ENCODE data around the gene GRIN2A.

The GRIN2A gene

GRCh38 chr16:9818702-9819101, 363.5 kb downstream of the GRIN2A start:
- Mint-ChIP-seq H3K4me3 (no peak overlapping the region), H3K27me3 (ENCODE audit: low read depth) (no peaks in the 10 kb centered on the region), H3K9me3 (peaks cover 10% of the 10 kb centered on the region), H3K27ac (no peak overlapping the region), H3K4me1 (ENCODE audit: low read depth) (no peaks in the 10 kb centered on the region), H3K36me3 (ENCODE audit: low read depth) (no peaks in the 10 kb centered on the region)

GRCh38 chr16:9817586-9817985, 364.6 kb downstream of the GRIN2A start:
- Mint-ChIP-seq H3K36me3 (ENCODE audit: low read depth) (no peaks in the 10 kb centered on the region), H3K27me3 (ENCODE audit: low read depth) (no peaks in the 10 kb centered on the region), H3K27ac (no peak overlapping the region), H3K9me3 (peaks cover 8% of the 10 kb centered on the region), H3K4me1 (ENCODE audit: low read depth) (no peaks in the 10 kb centered on the region), H3K4me3 (no peak overlapping the region)

- no peak overlapping the region for H3K4me3 Mint-ChIP-seq
- H3K9me3 Mint-ChIP-seq: peaks cover 6% of the 10 kb centered on the region
- no peaks in the 10 kb centered on the region for H3K4me1 Mint-ChIP-seq (ENCODE audit: low read depth)
- no peak overlapping the region for H3K27ac Mint-ChIP-seq
- no peaks in the 10 kb centered on the region for H3K36me3 Mint-ChIP-seq (ENCODE audit: low read depth)
- H3K27me3 Mint-ChIP-seq (ENCODE audit: low read depth): no peaks in the 10 kb centered on the region
Observed at GRCh38 chr16:9816644-9817043, 365.6 kb downstream of the GRIN2A start.

- Mint-ChIP-seq H3K4me3 (no peak overlapping the region), H3K4me1 (ENCODE audit: low read depth) (no peaks in the 10 kb centered on the region), H3K27me3 (ENCODE audit: low read depth) (no peaks in the 10 kb centered on the region), H3K9me3 (peaks cover 6% of the 10 kb centered on the region), H3K36me3 (ENCODE audit: low read depth) (no peaks in the 10 kb centered on the region), H3K27ac (no peak overlapping the region)
Observed at GRCh38 chr16:9813665-9814064, 368.6 kb downstream of the GRIN2A start.

GRCh38 chr16:9808210-9808609, 374.0 kb downstream of the GRIN2A start:
- no peaks in the 10 kb centered on the region for H3K36me3 Mint-ChIP-seq (ENCODE audit: low read depth)
- H3K4me1 Mint-ChIP-seq (ENCODE audit: low read depth): no peaks in the 10 kb centered on the region
- H3K27ac Mint-ChIP-seq: no peak overlapping the region
- H3K4me3 Mint-ChIP-seq: no peak overlapping the region
- H3K9me3 Mint-ChIP-seq: peaks cover 18% of the 10 kb centered on the region
- no peaks in the 10 kb centered on the region for H3K27me3 Mint-ChIP-seq (ENCODE audit: low read depth)

- no peak overlapping the region for H3K27ac Mint-ChIP-seq
- H3K4me1 Mint-ChIP-seq (ENCODE audit: low read depth): no peaks in the 10 kb centered on the region
- no peaks in the 10 kb centered on the region for H3K36me3 Mint-ChIP-seq (ENCODE audit: low read depth)
- H3K27me3 Mint-ChIP-seq (ENCODE audit: low read depth): no peaks in the 10 kb centered on the region
- H3K4me3 Mint-ChIP-seq: no peak overlapping the region
- peaks cover 18% of the 10 kb centered on the region for H3K9me3 Mint-ChIP-seq
Observed at GRCh38 chr16:9807302-9807701, 374.9 kb downstream of the GRIN2A start.

GRCh38 chr16:9805109-9805508, 377.1 kb downstream of the GRIN2A start:
- Mint-ChIP-seq H3K4me1 (ENCODE audit: low read depth) (no peaks in the 10 kb centered on the region), H3K9me3 (peaks cover 29% of the 10 kb centered on the region), H3K36me3 (ENCODE audit: low read depth) (no peaks in the 10 kb centered on the region), H3K4me3 (no peak overlapping the region), H3K27me3 (ENCODE audit: low read depth) (no peaks in the 10 kb centered on the region), H3K27ac (no peak overlapping the region)

GRCh38 chr16:9802160-9802559, 380.1 kb downstream of the GRIN2A start:
- Mint-ChIP-seq H3K27me3 (ENCODE audit: low read depth) (no peaks in the 10 kb centered on the region), H3K4me3 (no peak overlapping the region), H3K4me1 (ENCODE audit: low read depth) (no peaks in the 10 kb centered on the region), H3K36me3 (ENCODE audit: low read depth) (no peaks in the 10 kb centered on the region), H3K9me3 (peaks cover 23% of the 10 kb centered on the region), H3K27ac (no peak overlapping the region)

- Mint-ChIP-seq H3K9me3 (peaks cover 23% of the 10 kb centered on the region), H3K27ac (no peak overlapping the region), H3K27me3 (ENCODE audit: low read depth) (no peaks in the 10 kb centered on the region), H3K4me3 (no peak overlapping the region), H3K4me1 (ENCODE audit: low read depth) (no peaks in the 10 kb centered on the region), H3K36me3 (ENCODE audit: low read depth) (no peaks in the 10 kb centered on the region)
Observed at GRCh38 chr16:9801651-9802050, 380.6 kb downstream of the GRIN2A start.

- H3K9me3 Mint-ChIP-seq: peaks cover 18% of the 10 kb centered on the region
- H3K27ac Mint-ChIP-seq: no peak overlapping the region
- H3K4me1 Mint-ChIP-seq (ENCODE audit: low read depth): no peaks in the 10 kb centered on the region
- H3K4me3 Mint-ChIP-seq: no peak overlapping the region
- H3K36me3 Mint-ChIP-seq (ENCODE audit: low read depth): no peaks in the 10 kb centered on the region
- no peaks in the 10 kb centered on the region for H3K27me3 Mint-ChIP-seq (ENCODE audit: low read depth)
Observed at GRCh38 chr16:9800186-9800738, 382.0 kb downstream of the GRIN2A start.

GRCh38 chr16:9798952-9799580, 383.2 kb downstream of the GRIN2A start:
- Mint-ChIP-seq H3K4me3 (no peak overlapping the region), H3K36me3 (ENCODE audit: low read depth) (no peaks in the 10 kb centered on the region), H3K27ac (no peak overlapping the region), H3K27me3 (ENCODE audit: low read depth) (no peaks in the 10 kb centered on the region), H3K4me1 (ENCODE audit: low read depth) (no peaks in the 10 kb centered on the region), H3K9me3 (peaks cover 11% of the 10 kb centered on the region)

GRCh38 chr16:9798474-9798873, 383.8 kb downstream of the GRIN2A start:
- peaks cover 11% of the 10 kb centered on the region for H3K9me3 Mint-ChIP-seq
- H3K27ac Mint-ChIP-seq: no peak overlapping the region
- no peaks in the 10 kb centered on the region for H3K36me3 Mint-ChIP-seq (ENCODE audit: low read depth)
- H3K4me1 Mint-ChIP-seq (ENCODE audit: low read depth): no peaks in the 10 kb centered on the region
- H3K4me3 Mint-ChIP-seq: no peak overlapping the region
- H3K27me3 Mint-ChIP-seq (ENCODE audit: low read depth): no peaks in the 10 kb centered on the region

- Mint-ChIP-seq H3K27me3 (ENCODE audit: low read depth) (no peaks in the 10 kb centered on the region), H3K4me1 (ENCODE audit: low read depth) (no peaks in the 10 kb centered on the region), H3K9me3 (peaks cover 11% of the 10 kb centered on the region), H3K4me3 (no peak overlapping the region), H3K36me3 (ENCODE audit: low read depth) (no peaks in the 10 kb centered on the region), H3K27ac (no peak overlapping the region)
Observed at GRCh38 chr16:9797306-9797705, 384.9 kb downstream of the GRIN2A start.

- Mint-ChIP-seq H3K27ac (no peak overlapping the region), H3K4me3 (no peak overlapping the region), H3K4me1 (ENCODE audit: low read depth) (no peaks in the 10 kb centered on the region), H3K36me3 (ENCODE audit: low read depth) (no peaks in the 10 kb centered on the region), H3K9me3 (peaks cover under 1% of the 10 kb centered on the region), H3K27me3 (ENCODE audit: low read depth) (no peaks in the 10 kb centered on the region)
Observed at GRCh38 chr16:9793623-9794022, 388.6 kb downstream of the GRIN2A start.

GRCh38 chr16:9791556-9791955, 390.7 kb downstream of the GRIN2A start:
- H3K27ac Mint-ChIP-seq: no peak overlapping the region

GRCh38 chr16:9790199-9790598, 392.0 kb downstream of the GRIN2A start:
- H3K36me3 Mint-ChIP-seq (ENCODE audit: low read depth): no peaks in the 10 kb centered on the region
- H3K27me3 Mint-ChIP-seq (ENCODE audit: low read depth): no peaks in the 10 kb centered on the region
- H3K27ac Mint-ChIP-seq: no peak overlapping the region
- no peaks in the 10 kb centered on the region for H3K4me1 Mint-ChIP-seq (ENCODE audit: low read depth)
- H3K4me3 Mint-ChIP-seq: no peak overlapping the region
- peaks cover 7% of the 10 kb centered on the region for H3K9me3 Mint-ChIP-seq

More at GRCh38 chr16:9791556-9791955, 390.7 kb downstream of the GRIN2A start:
- Mint-ChIP-seq H3K27me3 (ENCODE audit: low read depth) (no peaks in the 10 kb centered on the region), H3K4me3 (no peak overlapping the region), H3K36me3 (ENCODE audit: low read depth) (no peaks in the 10 kb centered on the region), H3K4me1 (ENCODE audit: low read depth) (no peaks in the 10 kb centered on the region), H3K9me3 (peaks cover 7% of the 10 kb centered on the region)
